Gastrocnemius medialis (tissue), 4 donors: ENCODE results near the gene SLIT2. TPM values are rescaled to one million over a fixed set of nuclear protein-coding genes. Genes with fewer than 3 reads are reported as not detected.

Experiments
- ATAC-seq, 2 donors: fragments of 150-250 bp; one replicate each; pipeline ENCODE4 v1.9.1; 2016
- DNase-seq, 2 donors: peaks; one replicate each; pipeline ENCODE4 v3.0.0-alpha.2; 2019
- H3K27ac ChIP-seq, 4 donors: fragments of 200-600 bp; sonication (generic); 1 replicate in 1 of 4; 2 replicates in 3 of 4; pipeline ENCODE4 v1.5.1; 2016 to 2018; ENCODE audit warnings: mild to moderate bottlenecking in 2 of 4, moderate library complexity in 1 of 4
- H3K27me3 ChIP-seq, 3 donors: fragments of 200-600 bp; sonication (generic) in 2 of 3; 1 replicate in 1 of 3; 2 replicates in 2 of 3; pipeline versions ENCODE4 v1.5.1 to v1.6.0; 2016 to 2019; ENCODE audit warnings: mild to moderate bottlenecking in 1 of 3, moderate library complexity in 1 of 3
- H3K36me3 ChIP-seq, 2 donors: fragments of 200-600 bp; sonication (generic) in 1 of 2; one replicate each; pipeline ENCODE4 v1.5.1; 2017 to 2018
- H3K4me1 ChIP-seq, 2 donors: fragments of 200-600 bp; sonication (generic) in 1 of 2; one replicate each; pipeline ENCODE4 v1.5.1; 2016 to 2017; ENCODE audit warnings: mild to moderate bottlenecking in 2 of 2
- H3K4me3 ChIP-seq, 4 donors: fragments of 200-600 bp; sonication (generic) in 3 of 4; 1 replicate in 1 of 4; 2 replicates in 3 of 4; pipeline ENCODE4 v1.5.1; 2016 to 2019; ENCODE audit warnings: mild to moderate bottlenecking in 2 of 4
- H3K9me3 ChIP-seq, 3 donors: fragments of 200-600 bp; sonication (generic) in 2 of 3; 1 replicate in 1 of 3; 2 replicates in 2 of 3; pipeline ENCODE4 v1.5.1; 2016 to 2019
- CTCF ChIP-seq, 5 experiments: fragments of 450-650 bp in 3 of 5; fragments of 200-600 bp in 2 of 5; sonication (generic) in 2 of 5; IDR thresholded peaks in 4 of 5; conservative IDR thresholded peaks in 1 of 5; 1 replicate in 4 of 5; 2 replicates in 1 of 5; pipeline ENCODE4 v1.5.1; 2016 to 2019; ENCODE audit warnings: antibody characterized with exemption in 5 of 5, mild to moderate bottlenecking in 3 of 5, moderate library complexity in 3 of 5
- POLR2A ChIP-seq, 2 donors: fragments of 450-650 bp; IDR thresholded peaks; one replicate each; pipeline ENCODE4 v1.6.1; 2017; ENCODE audit warnings: antibody characterized with exemption in 2 of 2, mild to moderate bottlenecking in 2 of 2, moderate library complexity in 2 of 2
- in situ Hi-C, 4 donors: fragments of 200-750 bp; cut with MboI; loops; one replicate each; pipeline versions ENCODE4 v1.15.0 to v1.8.0; 2017; ENCODE audit warnings: low sequenced_read_pairs in 4 of 4
- intact Hi-C: fragments of 100-400 bp; cut with DNase I; formaldehyde crosslinking; loops from one replicate; pipeline ENCODE4 v1.15.1; 2023; ENCODE audit warnings: low total_unique reads
- total RNA-seq, 4 donors: library from RNA; depleted of rRNA; stranded (reverse); fragments of >200 nt; gene quantifications; one replicate each; pipeline versions ENCODE4 v1.1.0 to v1.2.3, GENCODE V29; 2016

Gene SLIT2
- total RNA-seq, 4 donors from 2014 or later, result 3.3 to 9.8 (median 4.8) TPM

GRCh38 chr4:20266215-20267082 is 14.7 kb downstream of the SLIT2 start:
- Histone ChIP-seq H3K4me3 (no peak overlapping the region), H3K27ac (peak overlapping the region; percentile 36 to 62 (median 48)), H3K4me1 (no peaks in the 10 kb centered on the region), H3K27me3 (no peaks in the 10 kb centered on the region), H3K36me3 (no peaks in the 10 kb centered on the region), H3K9me3 (no peaks in the 10 kb centered on the region)
- intact Hi-C loops, result no loop called here
- no peak for TF ChIP-seq POLR2A (IDR thresholded peaks at IDR 0.05)
- no peak for TF ChIP-seq CTCF (IDR thresholded peaks at IDR 0.05 in 4 of 5, conservative IDR thresholded peaks at IDR 0.05 in 1 of 5)
- no peak for DNase-seq
- ATAC-seq, result peak in 1 of 2 donors; percentile 70
- in situ Hi-C loops, result no loop called here

GRCh38 chr4:20268028-20268427 is 16.3 kb downstream of the SLIT2 start:
- in situ Hi-C loops, result no loop called here
- no peak overlapping the region for H3K4me3 ChIP-seq
- DNase-seq (no peak), ATAC-seq (no peak)
- no peaks in the 10 kb centered on the region for H3K27me3 ChIP-seq
- no peak overlapping the region for H3K27ac ChIP-seq
- intact Hi-C loops, result no loop called here
- no peaks in the 10 kb centered on the region for H3K9me3 ChIP-seq
- TF ChIP-seq POLR2A (IDR thresholded peaks at IDR 0.05) (no peak), CTCF (IDR thresholded peaks at IDR 0.05 in 4 of 5, conservative IDR thresholded peaks at IDR 0.05 in 1 of 5) (no peak)
- no peaks in the 10 kb centered on the region for H3K4me1 ChIP-seq
- H3K36me3 ChIP-seq, result no peaks in the 10 kb centered on the region

GRCh38 chr4:20269320-20269719 is 17.6 kb downstream of the SLIT2 start:
- no peaks in the 10 kb centered on the region for H3K36me3 ChIP-seq
- H3K4me3 ChIP-seq, result no peak overlapping the region
- no peaks in the 10 kb centered on the region for H3K9me3 ChIP-seq
- in situ Hi-C loops, result no loop called here
- no peak for TF ChIP-seq CTCF (IDR thresholded peaks at IDR 0.05 in 4 of 5, conservative IDR thresholded peaks at IDR 0.05 in 1 of 5)
- no peak for TF ChIP-seq POLR2A (IDR thresholded peaks at IDR 0.05)
- no peaks in the 10 kb centered on the region for H3K4me1 ChIP-seq
- no peaks in the 10 kb centered on the region for H3K27me3 ChIP-seq
- H3K27ac ChIP-seq, result no peak overlapping the region
- ATAC-seq (no peak), DNase-seq (no peak)
- intact Hi-C loops, result no loop called here

- in situ Hi-C loops, result no loop called here
- peak; percentile 33 to 62 for ATAC-seq
- TF ChIP-seq POLR2A (IDR thresholded peaks at IDR 0.05) (no peak), CTCF (IDR thresholded peaks at IDR 0.05 in 4 of 5, conservative IDR thresholded peaks at IDR 0.05 in 1 of 5) (no peak)
These were observed 20.2 kb downstream of the SLIT2 start for GRCh38 chr4:20271950-20272349.

More at GRCh38 chr4:20271950-20272349, 20.2 kb downstream of the SLIT2 start:
- H3K9me3 ChIP-seq, result no peaks in the 10 kb centered on the region
- no peaks in the 10 kb centered on the region for H3K4me1 ChIP-seq
- H3K27ac ChIP-seq, result peak overlapping the region in 2 of 4 donors; percentile 12 to 45
- H3K36me3 ChIP-seq, result no peaks in the 10 kb centered on the region
- intact Hi-C loops, result no loop called here
- DNase-seq, result no peak
- H3K27me3 ChIP-seq, result no peaks in the 10 kb centered on the region
- no peak overlapping the region for H3K4me3 ChIP-seq
